ENCODE results near the gene NPLOC4. TPM values are rescaled to one million over a fixed set of nuclear protein-coding genes. Genes with fewer than 3 reads are reported as not detected.

The NPLOC4 gene
- total RNA-seq, 1 donor from 2014 or later, result 44.1 TPM

GRCh38 chr17:81527591-81528383, 109.1 kb downstream of the NPLOC4 start, which contains the start of gene FSCN2:
Gene FSCN2 (plus strand): TSS chr17:81528377. CDS start chr17:81528532, 155 bp downstream.
- H3K27me3 Mint-ChIP-seq (ENCODE audit: insufficient read depth, low read depth), result peaks cover 4% of the 10 kb centered on the region
- no peaks in the 10 kb centered on the region for H3K79me2 ChIP-seq (ENCODE audit: low read depth)
- H3K27me3 ChIP-seq, result peaks cover 8% of the 10 kb centered on the region
- no peak within 1 kb of the TSS for H3K4me2 ChIP-seq
- H3K9ac ChIP-seq, result no peak within 1 kb of the TSS
- H3K36me3 Mint-ChIP-seq, result no peaks in the 10 kb centered on the region
- peaks cover 10% of the 10 kb centered on the region for H3K4me1 ChIP-seq
- no peaks in the 10 kb centered on the region for H3K9me3 Mint-ChIP-seq
- no peaks in the 10 kb centered on the region for H4K20me1 ChIP-seq (ENCODE audit: low read depth)
- peaks cover under 1% of the 10 kb centered on the region for H3F3A ChIP-seq (ENCODE audit: low read depth)
- no peak for TF ChIP-seq CTCF (IDR thresholded peaks at IDR 0.05)
- no peak for TF ChIP-seq EZH2phosphoT487 (IDR thresholded peaks at IDR 0.05)
- TF ChIP-seq EZH2 (IDR thresholded peaks at IDR 0.05), result no peak
- no peak within 1 kb of the TSS for H3K27ac ChIP-seq
- no peak within 1 kb of the TSS for H3K4me3 ChIP-seq
- H3K4me3 Mint-ChIP-seq, result no peak within 1 kb of the TSS
- no peaks in the 10 kb centered on the region for H3K9me3 ChIP-seq (ENCODE audit: low read depth)
- no peak for DNase-seq (ENCODE audit: low spot score)
- H2AFZ ChIP-seq (replicated peaks), result no peak within 1 kb of the TSS
- peak within 1 kb of the TSS; percentile 50 for H3K27ac Mint-ChIP-seq
- peaks cover 6% of the 10 kb centered on the region for H3K4me1 Mint-ChIP-seq
- H3K36me3 ChIP-seq, result no peaks in the 10 kb centered on the region

GRCh38 chr17:81526662-81527571, 110.0 kb downstream of the NPLOC4 start:
- Mint-ChIP-seq H3K4me1 (peaks cover 13% of the 10 kb centered on the region), H3K36me3 (no peaks in the 10 kb centered on the region), H3K9me3 (no peaks in the 10 kb centered on the region), H3K4me3 (no peak overlapping the region), H3K27me3 (ENCODE audit: insufficient read depth, low read depth) (peaks cover 8% of the 10 kb centered on the region), H3K27ac (no peak overlapping the region)
- H3K27me3 ChIP-seq, result peaks cover 15% of the 10 kb centered on the region
- peaks cover 11% of the 10 kb centered on the region for H3K4me1 ChIP-seq
- H2AFZ ChIP-seq (replicated peaks), result no peak overlapping the region
- H3K36me3 ChIP-seq, result no peaks in the 10 kb centered on the region
- no peak overlapping the region for H3K27ac ChIP-seq
- peaks cover 4% of the 10 kb centered on the region for H3F3A ChIP-seq (ENCODE audit: low read depth)
- no peaks in the 10 kb centered on the region for H3K9me3 ChIP-seq (ENCODE audit: low read depth)
- H4K20me1 ChIP-seq (ENCODE audit: low read depth), result no peaks in the 10 kb centered on the region
- no peaks in the 10 kb centered on the region for H3K79me2 ChIP-seq (ENCODE audit: low read depth)
- no peak overlapping the region for H3K9ac ChIP-seq
- TF ChIP-seq EZH2phosphoT487 (IDR thresholded peaks at IDR 0.05), result no peak
- no peak for TF ChIP-seq CTCF (IDR thresholded peaks at IDR 0.05)
- no peak for TF ChIP-seq EZH2 (IDR thresholded peaks at IDR 0.05)
- H3K4me3 ChIP-seq, result no peak overlapping the region
- DNase-seq (ENCODE audit: low spot score), result no peak
- H3K4me2 ChIP-seq, result no peak overlapping the region

- H3K36me3 ChIP-seq, result no peaks in the 10 kb centered on the region
- H3K27me3 Mint-ChIP-seq (ENCODE audit: insufficient read depth, low read depth), result peaks cover 15% of the 10 kb centered on the region
Measured at GRCh38 chr17:81524865-81525159, 112.1 kb downstream of the NPLOC4 start.

More at GRCh38 chr17:81524865-81525159, 112.1 kb downstream of the NPLOC4 start:
- Histone ChIP-seq H4K20me1 (ENCODE audit: low read depth) (peaks cover 10% of the 10 kb centered on the region), H3K27ac (no peak overlapping the region), H3F3A (ENCODE audit: low read depth) (peaks cover 4% of the 10 kb centered on the region), H3K9me3 (ENCODE audit: low read depth) (no peaks in the 10 kb centered on the region), H3K79me2 (ENCODE audit: low read depth) (no peaks in the 10 kb centered on the region), H2AFZ (replicated peaks) (no peak overlapping the region), H3K4me3 (no peak overlapping the region), H3K4me1 (peaks cover 12% of the 10 kb centered on the region), H3K4me2 (no peak overlapping the region), H3K9ac (no peak overlapping the region), H3K27me3 (peaks cover 36% of the 10 kb centered on the region)
- Mint-ChIP-seq H3K36me3 (no peaks in the 10 kb centered on the region), H3K9me3 (no peaks in the 10 kb centered on the region), H3K4me3 (no peak overlapping the region), H3K4me1 (peaks cover 19% of the 10 kb centered on the region), H3K27ac (peak overlapping the region; percentile 66)
- DNase-seq (ENCODE audit: low spot score), result no peak
- no peak for TF ChIP-seq EZH2 (IDR thresholded peaks at IDR 0.05)
- TF ChIP-seq EZH2phosphoT487 (IDR thresholded peaks at IDR 0.05), result no peak
- TF ChIP-seq CTCF (IDR thresholded peaks at IDR 0.05), result no peak

Data from neural progenitor cell (in vitro differentiated cells).